Medulla oblongata (tissue), 1 donor: ENCODE results near the gene TMEM191C.
"Not testable (repeated sequence)": the region's sequence is repeated elsewhere in the genome, so short reads cannot be mapped to it uniquely, and the experiment has no call there.

ENCODE experiments used
- DNase-seq: peaks from one replicate; pipeline ENCODE4 v3.0.0-alpha.2; 2015; ENCODE audit errors: extremely low spot score

Gene TMEM191C

DNA sequence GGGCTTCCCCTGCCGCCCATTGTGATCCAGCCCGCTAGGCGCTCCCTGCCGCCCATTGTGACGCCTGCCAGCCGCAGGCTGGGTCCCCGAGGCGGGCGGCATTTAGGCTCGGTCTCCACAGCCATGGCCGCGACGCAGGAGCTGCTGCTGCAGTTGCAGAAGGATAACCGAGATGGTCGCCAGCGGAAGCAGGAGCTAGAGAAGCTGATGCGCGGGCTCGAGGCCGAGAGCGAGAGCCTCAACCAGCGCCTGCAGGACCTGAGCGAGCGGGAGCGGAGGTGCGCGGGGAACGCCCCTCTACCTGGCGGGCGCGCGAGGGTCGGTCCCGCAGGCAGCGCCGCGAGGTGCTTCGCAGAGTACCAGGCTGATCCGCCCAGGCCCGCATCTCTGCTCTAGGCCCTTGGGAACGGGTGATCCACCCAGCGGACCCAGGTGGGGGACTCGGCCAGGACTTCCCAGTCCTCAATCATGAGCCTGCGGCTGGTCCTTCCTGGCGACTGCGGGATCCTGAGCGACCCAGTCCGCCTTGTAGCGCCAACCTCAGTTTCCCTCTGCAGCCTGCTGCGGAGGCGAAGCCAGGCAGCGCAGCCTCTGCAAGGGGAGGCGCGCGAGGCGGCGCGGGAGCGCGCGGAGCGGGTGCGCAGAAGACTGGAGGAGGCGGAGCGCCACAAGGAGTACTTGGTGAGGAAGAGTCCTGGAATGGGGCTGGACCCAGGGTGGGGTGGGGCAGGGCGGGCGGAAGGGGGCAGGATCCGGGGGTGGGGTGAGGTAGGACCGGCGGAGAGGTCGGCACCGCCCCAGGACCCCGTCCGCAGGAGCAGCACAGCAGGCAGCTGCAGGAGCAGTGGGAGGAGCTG is at the start of gene TMEM191C:
Gene TMEM191C (plus strand): TSS at position 51 of the 857 bp plus-strand sequence. CDS start 73 bp downstream, at position 124.
- DNase-seq = not testable (repeated sequence)

DNA sequence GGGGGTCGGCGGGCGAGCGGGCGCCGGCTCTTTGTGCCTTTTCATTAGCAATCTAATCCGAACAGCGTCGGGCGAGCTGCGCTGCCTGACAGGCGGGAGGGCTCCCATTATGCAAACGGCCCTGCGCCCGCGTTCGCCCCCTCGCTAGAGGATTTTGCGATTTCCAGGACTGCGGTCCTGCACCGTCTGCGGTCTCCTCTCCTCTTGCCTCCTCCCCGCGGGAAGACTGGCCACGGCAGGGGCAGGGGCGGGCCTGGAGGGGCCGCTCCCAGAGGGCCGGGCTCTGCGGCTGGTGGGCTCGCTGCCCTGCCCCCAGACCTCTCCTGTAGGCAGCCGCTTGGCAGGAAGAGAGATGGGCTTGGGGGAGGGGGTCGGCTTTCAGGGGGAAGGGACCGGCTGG is 49.3 kb upstream of the TMEM191C start:
- DNase-seq = not testable (repeated sequence)

DNA sequence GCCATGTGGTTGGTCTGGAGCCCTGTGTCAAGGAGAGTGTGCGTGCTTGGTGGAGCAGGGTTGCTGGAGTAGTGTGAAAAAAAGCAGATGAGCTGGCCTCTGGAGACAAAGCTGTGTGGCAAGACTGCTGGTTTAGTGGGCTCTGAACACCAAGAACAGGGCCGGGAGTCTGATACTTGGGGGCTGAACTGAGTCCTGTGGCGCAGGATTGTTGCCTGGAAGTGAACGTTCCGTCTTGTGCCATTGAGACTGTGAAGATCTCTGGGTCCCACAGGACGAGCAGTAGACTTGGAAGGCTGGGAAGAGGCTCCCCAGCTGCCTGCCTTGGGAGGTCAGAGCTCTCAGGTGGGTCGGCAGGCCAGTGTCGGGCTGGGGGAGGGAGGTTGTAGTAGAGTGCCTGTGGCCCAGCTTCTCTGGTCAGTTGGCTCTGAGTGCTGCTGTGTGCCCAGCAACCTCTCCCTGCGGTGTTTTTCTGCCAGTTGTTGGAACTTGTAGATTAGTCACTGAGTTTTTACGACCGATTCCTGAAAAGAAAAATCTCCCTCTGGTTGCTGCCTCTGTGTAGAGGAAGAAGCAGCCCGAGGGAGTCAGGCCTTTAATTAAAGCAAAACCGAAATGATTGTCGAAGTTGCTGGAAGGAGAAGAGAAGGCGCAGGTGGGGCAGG is 48.1 kb upstream of the TMEM191C start:
- not testable (repeated sequence) for DNase-seq

DNA sequence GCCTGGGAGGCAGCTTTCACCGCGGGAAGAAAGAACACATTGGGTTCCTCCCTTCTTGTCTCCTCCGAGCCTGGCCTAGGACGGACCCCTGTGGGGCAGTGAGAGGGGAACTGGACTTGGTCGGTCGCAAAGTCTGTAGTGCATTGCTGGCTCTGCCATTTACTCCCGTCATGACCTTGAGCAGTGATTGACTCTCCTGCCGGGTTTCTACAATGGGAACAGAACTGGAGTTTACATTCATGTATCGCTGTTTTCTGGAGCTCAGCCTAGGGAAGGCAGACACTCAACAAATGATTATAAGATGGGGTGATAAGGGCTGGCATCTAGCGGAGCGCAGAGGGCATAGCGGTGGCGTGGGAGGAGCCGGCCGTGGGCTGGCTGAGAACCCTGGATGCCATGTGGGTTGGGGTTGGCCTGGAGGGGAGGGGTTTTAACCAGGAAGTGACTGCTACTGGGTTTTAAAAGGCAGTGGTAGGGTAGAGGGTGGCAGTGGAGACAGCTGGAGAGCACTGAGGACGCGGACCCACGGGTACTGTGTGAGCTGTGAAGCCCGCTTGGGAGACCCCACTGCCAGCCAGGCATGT is 46.9 kb upstream of the TMEM191C start:
- not testable (repeated sequence) for DNase-seq

DNA sequence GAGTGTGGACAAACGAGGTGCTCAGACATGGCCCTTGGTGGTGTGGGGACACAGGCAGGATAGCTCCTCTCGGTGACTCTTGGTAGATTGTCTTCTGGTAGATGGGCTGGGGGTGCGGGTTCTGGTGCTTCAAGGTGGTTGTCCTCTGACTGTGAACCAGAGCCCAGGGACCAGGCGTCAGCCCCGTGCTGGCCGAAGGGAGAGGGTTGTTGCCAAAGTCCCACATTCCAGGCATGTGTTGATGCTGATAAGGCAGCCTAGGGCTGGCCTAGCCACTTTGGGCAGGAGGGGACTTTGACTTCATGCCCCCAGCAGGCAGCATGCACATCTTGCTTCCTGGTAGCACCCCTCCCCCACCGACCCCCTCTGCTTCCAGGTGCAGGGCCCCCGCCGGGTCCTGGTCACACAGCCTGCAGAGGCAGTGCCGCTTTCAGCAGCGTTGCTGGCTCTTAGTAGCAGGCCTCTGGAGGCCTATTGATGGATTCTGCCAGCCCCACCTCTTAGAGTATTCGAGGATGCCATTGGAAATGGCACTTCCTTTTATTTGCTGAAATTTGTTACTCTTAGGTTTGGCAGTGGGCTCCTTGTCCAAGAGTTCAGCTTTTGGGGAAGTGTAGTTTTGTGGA is 43.0 kb upstream of the TMEM191C start:
- not testable (repeated sequence) for DNase-seq

DNA sequence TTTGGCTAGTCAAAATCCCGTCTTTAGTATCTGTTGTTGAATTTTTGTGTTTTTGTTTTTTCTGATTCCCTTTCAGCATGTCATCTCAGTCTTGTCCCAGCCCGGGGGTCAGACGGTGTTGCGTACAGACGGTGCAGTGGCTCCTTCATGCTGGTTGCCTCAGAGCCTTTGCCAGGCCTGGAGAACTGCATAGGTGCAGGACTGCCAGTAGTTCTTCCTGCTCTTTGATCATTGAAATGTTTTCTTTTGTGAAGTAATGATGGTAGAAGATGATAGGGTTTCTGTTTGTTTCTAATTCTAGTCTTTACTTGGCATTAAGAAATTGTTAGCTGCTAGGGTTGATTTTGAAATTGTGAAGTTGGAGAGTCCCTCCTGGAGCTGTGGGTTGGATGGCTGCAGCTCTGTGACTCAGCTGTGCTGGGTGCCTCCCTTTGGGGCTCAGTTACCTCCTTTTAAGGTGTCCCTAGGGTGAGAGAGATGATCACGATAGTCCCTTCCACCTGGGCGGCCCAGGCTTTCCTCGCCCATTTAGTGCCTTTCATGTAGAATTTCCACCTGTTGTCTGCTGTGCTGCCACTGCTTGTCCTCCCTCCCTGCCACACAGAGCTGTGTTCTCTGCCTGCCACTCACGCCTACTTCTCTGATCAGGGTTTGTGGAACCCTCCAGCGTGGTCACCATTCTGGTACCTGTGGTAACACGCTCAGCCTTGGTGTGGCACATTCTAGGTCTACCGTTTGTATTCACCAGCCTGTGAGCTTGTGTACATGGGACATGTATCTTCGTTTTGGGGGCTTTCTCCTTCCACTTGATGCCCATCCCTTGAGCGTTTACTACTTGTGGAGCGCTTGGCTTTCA is 32.6 kb upstream of the TMEM191C start:
- not testable (repeated sequence) for DNase-seq

DNA sequence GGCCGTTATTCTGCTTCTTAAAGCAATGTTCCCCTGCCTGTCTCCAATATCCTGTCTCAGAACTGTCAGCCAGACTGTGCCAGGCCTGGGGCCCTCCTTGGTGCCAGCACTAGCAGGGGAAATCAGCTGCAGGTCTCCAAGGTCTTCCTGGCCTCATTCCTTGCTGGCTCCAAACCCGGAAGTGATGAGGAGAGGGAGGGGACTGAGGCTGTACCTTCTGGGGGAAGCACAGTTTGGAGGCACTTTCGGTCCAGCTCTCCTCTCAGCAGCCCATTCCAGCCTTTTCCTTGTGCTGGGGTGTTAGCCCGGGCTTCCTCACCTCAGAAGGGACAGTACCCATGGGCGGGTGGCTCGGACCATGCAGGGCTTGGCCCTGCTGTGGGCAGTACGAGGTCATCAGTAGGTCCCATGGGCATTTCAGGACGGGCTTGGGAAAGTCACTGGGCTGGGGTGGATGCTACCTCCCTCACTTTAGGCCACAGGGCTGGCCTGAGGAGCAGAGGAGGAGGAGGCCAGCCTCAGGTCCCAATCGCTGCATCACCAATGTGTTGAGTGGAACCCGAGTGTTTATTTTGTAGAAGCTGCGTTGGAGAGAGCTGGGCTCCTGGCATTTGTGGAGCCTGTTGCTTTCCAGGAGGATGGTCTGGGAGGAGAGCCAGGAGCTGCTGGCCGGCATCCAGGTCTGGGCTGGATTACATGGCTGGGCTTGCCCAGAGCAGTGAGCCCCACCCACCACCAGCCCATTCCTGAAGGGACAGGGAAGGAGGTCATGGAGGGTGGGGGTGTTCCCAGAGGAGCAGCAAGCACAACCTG is 31.0 kb upstream of the TMEM191C start:
- DNase-seq = not testable (repeated sequence)

DNA sequence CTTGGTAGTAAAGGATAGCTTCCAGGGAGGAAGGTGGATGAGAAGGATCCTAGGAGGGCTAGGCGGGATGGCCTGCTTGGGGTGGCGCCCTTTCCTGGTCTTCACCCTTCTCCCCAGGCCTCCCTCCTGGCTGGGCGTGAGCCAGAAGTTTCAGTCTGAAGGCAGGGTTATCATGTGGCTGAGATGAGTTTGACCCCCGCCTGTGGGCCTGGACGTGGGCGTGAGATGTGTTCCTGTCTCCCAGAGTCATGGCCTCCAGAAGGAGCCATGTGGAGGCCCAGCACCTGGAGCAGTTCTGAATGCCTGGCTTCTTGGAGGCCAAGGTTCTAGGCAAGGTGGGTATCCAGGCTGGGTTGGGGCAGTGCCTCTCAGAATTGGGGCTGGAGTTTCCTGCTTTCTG is 29.2 kb upstream of the TMEM191C start:
- DNase-seq = not testable (repeated sequence)

DNA sequence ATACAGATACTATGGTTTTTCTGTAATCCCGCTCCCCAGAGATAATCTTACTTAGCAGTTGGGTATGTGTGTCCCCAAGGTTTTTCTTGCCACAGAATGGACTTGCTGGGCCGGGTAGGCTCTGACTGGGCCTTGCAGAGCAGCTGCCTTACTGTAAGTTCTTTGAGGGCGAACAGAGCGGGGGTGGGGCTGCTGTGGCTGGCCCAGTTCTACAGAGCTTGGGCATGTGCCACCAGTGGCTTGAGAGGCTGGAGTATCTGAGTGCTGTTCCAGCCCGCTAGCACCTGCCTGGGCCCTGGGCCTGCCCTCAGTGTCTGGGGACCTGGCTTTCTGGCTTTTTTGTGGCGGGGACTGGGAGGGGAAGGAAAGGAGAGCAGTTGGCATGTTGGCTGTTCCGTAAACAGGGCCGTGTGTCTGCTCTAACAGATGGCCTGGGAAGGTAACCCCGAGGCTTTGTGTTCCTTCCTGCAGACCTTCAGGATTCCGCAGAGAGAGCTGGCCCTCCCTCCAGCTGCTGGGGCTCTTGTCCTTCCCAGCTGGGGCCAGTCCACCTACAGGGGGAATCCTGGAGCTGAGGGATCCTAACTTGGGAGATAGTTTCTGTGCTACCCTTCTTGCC is 27.1 kb upstream of the TMEM191C start:
- DNase-seq = not testable (repeated sequence)

DNA sequence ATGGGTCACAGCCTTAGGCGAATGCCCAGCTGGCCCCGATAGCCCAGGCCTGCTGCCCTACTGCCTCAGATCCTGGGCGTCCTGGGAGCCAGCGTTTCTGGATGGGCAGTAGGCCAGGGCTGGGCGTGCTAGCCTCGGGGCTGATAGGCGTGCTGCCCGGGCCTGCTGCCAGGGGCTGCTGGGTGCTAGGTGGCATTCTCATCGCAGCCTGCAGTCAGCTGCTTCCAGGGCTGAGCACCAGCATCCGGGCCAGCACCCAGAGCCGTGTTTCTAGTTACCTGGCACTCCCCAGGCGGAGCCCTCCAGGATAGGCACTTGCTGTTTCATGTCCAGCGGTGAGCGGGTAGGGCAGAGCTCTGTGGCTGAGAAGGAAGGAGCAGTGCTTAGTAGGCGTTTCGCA is 26.5 kb upstream of the TMEM191C start:
- not testable (repeated sequence) for DNase-seq

DNA sequence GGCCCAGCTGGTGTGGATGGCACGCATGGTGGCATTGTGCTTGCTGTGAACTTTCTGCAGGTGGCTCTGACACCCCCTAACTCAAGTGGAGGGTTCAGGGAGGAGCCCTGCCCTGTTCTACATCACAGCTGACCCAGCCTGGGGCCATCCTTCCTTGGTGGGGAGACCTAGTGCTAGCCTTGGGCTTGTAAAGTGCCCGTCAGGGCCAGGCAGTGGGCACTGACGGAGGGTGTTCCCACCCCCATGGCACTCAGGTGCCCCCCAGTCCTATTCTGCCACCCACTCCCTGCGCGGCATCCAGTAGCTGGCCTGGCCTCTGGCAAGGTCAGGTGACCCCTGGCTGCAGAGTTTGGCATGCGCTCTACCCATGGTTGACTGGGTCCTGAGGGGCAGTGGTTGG is 26.0 kb upstream of the TMEM191C start:
- DNase-seq = not testable (repeated sequence)

DNA sequence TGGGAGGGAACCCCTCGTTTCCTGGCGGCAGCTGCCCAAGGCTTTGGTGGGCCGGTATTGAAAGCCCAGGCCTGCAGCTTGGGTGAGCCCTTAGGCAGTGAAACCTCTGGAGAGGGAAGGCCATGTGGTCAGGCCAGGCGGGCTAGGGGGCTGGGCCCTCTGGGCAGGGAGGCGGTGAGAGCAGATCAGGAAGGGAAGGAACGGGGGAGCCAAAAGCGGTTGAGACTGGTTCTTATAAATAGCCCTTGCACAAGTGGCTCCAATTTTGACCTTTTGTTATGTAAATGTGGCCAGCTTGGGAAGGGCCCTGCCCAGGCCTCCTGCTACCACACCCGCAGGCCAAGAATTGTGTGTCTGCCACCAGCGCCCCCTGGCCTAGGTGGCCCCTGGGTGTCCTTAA is 25.1 kb upstream of the TMEM191C start:
- DNase-seq = not testable (repeated sequence)

DNA sequence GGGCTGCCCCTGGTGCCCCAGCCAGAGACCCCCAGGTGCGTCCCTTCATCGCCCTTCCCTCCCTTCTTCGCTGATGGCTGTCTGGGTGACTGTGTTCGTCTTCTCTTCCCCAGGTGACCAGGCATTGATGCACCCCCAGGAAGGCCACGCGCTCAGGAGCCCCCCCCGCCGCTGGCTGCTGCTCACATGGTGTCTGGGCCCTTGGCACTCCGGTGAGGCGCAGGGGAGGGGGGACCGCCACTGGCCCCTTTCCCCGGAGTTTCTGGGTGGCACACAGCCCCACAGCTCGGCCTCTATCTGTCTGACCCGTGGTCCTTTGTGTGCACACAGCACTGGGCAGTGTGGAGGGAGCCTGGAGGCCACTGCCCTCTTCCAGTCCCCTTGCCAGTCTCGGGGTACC is 24.5 kb upstream of the TMEM191C start:
- not testable (repeated sequence) for DNase-seq

DNA sequence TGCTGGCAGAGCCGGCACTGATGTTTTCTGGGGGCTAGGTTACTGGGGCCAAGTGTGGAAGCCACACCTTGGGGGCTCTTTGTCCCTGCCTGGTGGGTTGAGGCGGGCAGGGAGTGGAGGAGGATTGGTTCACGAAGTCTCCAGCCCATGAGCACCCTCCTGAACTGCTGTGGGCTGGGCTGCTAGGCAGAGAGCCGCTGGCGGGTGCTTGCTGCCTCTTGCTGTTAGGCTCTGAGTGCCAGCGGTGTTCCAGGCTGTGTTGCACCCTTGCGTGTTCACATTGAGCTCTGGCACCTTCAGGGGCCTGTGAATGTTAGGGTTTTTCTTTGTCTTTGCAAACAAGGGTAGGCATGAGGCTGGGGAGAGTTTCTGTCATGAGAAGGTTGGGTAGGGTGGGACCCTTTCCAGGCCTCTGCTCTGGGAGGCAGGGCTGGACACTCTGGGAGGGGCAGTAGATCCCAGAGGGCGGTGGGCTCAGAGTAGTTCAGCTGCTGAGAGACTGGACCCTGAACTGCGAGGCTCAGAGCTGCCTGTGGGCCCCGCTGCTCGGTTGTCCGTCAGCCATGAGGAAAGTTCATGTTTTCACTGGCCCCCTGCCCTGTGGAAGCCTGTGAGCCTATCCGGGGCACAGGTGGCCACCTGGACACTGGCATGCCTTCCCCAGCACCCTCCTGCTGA is 24.0 kb upstream of the TMEM191C start:
- DNase-seq = no peak

DNA sequence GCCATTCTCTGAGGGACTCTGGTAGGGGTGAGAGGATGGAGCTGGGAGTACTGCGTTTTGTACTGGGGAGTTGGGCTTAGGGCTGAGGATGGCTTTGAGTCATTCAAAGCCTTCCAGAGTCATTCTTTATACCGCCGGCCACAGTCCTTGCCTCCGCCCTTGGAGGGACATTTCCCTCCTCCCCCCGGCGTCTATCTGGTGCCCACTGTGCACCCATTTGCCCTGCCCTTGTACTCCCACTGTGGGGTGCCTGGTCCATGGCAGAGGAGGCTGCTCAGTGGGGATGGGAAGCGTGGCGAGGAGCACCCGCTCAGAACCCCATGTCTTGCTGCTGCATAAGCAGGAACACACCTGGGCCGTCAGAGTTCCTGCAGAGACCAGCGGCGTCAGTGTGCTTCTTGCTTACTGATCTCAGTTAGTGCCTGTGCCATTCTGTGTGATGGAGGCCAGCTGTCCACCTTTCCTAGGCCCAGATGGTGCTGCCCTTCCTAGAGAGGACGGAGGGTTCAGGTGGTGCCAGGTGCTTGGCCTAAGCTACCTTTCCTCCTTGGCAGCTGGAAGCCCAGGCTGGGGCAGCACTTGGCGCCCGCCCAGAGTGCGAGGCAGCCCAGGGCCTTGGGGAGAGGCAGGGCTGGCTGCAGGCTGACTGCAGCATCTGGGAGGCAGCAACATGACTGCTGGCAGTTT is 23.3 kb upstream of the TMEM191C start:
- no peak for DNase-seq

DNA sequence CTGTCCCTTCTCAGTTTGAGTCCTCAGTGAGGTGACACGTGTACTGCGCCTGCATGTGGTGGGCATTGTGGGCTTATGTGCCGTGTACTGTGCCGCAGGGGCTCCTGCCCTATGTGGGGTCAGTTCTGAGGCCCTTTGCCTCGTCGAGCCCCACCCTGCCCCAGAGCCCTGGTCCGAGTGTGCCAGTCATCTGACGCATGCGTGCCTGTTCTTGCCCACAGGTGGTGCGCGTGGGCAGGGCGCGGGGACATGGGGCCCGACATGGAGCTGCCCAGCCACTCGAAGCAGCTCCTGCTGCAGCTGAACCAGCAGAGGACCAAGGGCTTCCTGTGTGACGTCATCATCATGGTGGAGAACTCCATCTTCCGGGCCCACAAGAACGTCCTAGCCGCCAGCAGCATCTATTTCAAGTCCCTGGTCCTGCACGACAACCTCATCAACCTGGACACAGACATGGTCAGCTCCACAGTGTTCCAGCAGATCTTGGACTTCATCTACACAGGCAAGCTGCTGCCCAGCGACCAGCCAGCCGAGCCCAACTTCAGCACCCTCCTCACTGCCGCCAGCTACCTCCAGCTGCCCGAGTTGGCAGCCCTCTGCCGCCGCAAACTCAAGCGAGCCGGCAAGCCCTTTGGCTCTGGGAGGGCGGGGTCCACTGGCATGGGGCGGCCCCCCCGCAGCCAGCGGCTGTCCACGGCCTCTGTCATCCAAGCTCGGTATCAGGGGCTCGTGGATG is 22.3 kb upstream of the TMEM191C start:
- no peak for DNase-seq

DNA sequence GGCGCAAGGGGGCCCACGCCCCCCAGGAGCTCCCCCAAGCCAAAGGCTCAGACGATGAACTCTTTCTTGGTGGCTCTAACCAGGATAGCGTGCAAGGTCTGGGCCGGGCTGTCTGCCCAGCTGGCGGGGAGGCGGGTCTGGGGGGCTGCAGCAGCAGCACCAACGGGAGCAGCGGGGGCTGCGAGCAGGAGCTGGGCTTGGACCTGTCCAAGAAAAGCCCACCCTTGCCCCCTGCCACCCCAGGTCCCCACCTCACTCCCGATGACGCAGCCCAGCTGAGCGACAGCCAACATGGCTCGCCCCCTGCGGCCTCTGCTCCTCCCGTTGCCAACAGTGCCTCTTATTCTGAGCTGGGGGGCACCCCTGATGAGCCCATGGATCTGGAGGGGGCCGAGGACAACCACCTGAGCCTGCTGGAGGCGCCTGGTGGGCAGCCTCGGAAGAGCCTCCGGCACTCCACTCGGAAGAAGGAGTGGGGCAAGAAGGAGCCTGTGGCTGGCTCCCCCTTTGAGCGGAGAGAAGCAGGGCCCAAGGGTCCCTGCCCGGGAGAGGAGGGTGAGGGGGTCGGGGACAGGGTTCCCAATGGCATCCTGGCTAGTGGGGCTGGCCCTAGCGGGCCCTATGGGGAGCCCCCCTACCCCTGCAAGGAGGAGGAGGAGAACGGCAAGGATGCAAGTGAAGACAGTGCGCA is 21.6 kb upstream of the TMEM191C start:
- no peak for DNase-seq
